Loucy (cell line): ENCODE measurements around the gene DCHS2.
A peak's percentile ranks its signal among the peaks of the same experiment; 100 is the strongest.

Experiments used
- H2AFZ ChIP-seq: fragments of 200-600 bp; sonication (generic); 2 replicates; pipeline ENCODE4 v1.6.0; 2016; ENCODE audit warnings: antibody characterized with exemption, mild to moderate bottlenecking, low read length, moderate library complexity
- H3F3A ChIP-seq: fragments of 200-600 bp; 2 replicates; pipeline ENCODE4 v1.6.0; 2016; ENCODE audit warnings: antibody characterized with exemption, low read depth, mild to moderate bottlenecking
- H3K27me3 ChIP-seq: fragments of 200-600 bp; sonication (generic); 2 replicates; pipeline ENCODE4 v1.6.1; 2014; ENCODE audit warnings: low read length, mild to moderate bottlenecking; ENCODE audit not compliant: insufficient read depth, poor library complexity, severe bottlenecking
- H3K36me3 ChIP-seq: fragments of 200-600 bp; sonication (generic); 2 replicates; pipeline ENCODE4 v1.6.1; 2016; ENCODE audit warnings: low read length; ENCODE audit not compliant: insufficient read depth
- H3K4me1 ChIP-seq: fragments of 200-600 bp; sonication (generic); 2 replicates; pipeline ENCODE4 v1.5.1; 2014; ENCODE audit warnings: low read length, mild to moderate bottlenecking; ENCODE audit not compliant: insufficient read depth, poor library complexity, severe bottlenecking
- H3K4me2 ChIP-seq: fragments of 200-600 bp; sonication (generic); 2 replicates; pipeline ENCODE4 v1.6.0; 2014; ENCODE audit warnings: antibody characterized with exemption, low read length, low read depth, mild to moderate bottlenecking; ENCODE audit not compliant: poor library complexity, severe bottlenecking
- H3K4me3 ChIP-seq: fragments of 200-600 bp; sonication (generic); 2 replicates; pipeline ENCODE4 v1.5.1; 2014; ENCODE audit warnings: low read length, mild to moderate bottlenecking, mixed read lengths; ENCODE audit not compliant: poor library complexity, severe bottlenecking
- H3K79me2 ChIP-seq: fragments of 200-600 bp; sonication (generic); 2 replicates; pipeline ENCODE4 v1.6.1; 2014; ENCODE audit warnings: low read length; ENCODE audit not compliant: insufficient read depth
- H3K9ac ChIP-seq: fragments of 200-600 bp; sonication (generic); 2 replicates; pipeline ENCODE4 v1.6.0; 2014; ENCODE audit warnings: mild to moderate bottlenecking, low read depth, low read length, moderate library complexity; ENCODE audit not compliant: poor library complexity, severe bottlenecking
- H3K9me2 ChIP-seq: fragments of 200-600 bp; sonication (generic); replicated peaks from 2 replicates; pipeline ENCODE4 v1.6.1; 2016; ENCODE audit warnings: low read depth, low read length, mixed read lengths
- H3K9me3 ChIP-seq: fragments of 200-600 bp; sonication (generic); 2 replicates; pipeline ENCODE4 v1.6.1; 2014; ENCODE audit warnings: mild to moderate bottlenecking, antibody characterized with exemption, low read length, low read depth; ENCODE audit not compliant: insufficient read depth
- H4K20me1 ChIP-seq: fragments of 200-600 bp; sonication (generic); 2 replicates; pipeline ENCODE4 v1.6.0; 2014; ENCODE audit warnings: antibody characterized with exemption, low read length, mild to moderate bottlenecking; ENCODE audit not compliant: insufficient read depth, poor library complexity, severe bottlenecking
- CTCF ChIP-seq: fragments of 200-600 bp; sonication (generic); conservative IDR thresholded peaks from 2 replicates; pipeline ENCODE4 v1.5.1; 2014; ENCODE audit warnings: mild to moderate bottlenecking, antibody characterized with exemption, low read length
- EZH2phosphoT487 ChIP-seq: fragments of 200-600 bp; IDR thresholded peaks from 2 replicates; pipeline ENCODE4 v1.6.1; 2018; ENCODE audit warnings: antibody characterized with exemption, mild to moderate bottlenecking, moderate library complexity, borderline replicate concordance

DCHS2 gene

GRCh38 chr4:154384012-154384411 is 107.6 kb downstream of the DCHS2 start:
- H3K36me3 ChIP-seq = no peaks in the 10 kb centered on the region
- H2AFZ ChIP-seq = no peak overlapping the region
- H3K27me3 ChIP-seq = no peaks in the 10 kb centered on the region
- no peaks in the 10 kb centered on the region for H4K20me1 ChIP-seq
- no peak overlapping the region for H3K4me3 ChIP-seq
- H3K79me2 ChIP-seq = no peaks in the 10 kb centered on the region
- no peak overlapping the region for H3K9ac ChIP-seq
- no peak overlapping the region for H3K4me2 ChIP-seq
- no peaks in the 10 kb centered on the region for H3K9me3 ChIP-seq
- TF ChIP-seq CTCF (no peak), EZH2phosphoT487 (no peak)
- H3K4me1 ChIP-seq = peaks cover 13% of the 10 kb centered on the region
- H3K9me2 ChIP-seq = no peaks in the 10 kb centered on the region
- no peaks in the 10 kb centered on the region for H3F3A ChIP-seq

GRCh38 chr4:154376486-154376885 is 115.1 kb downstream of the DCHS2 start:
- H3K79me2 ChIP-seq = no peaks in the 10 kb centered on the region
- no peaks in the 10 kb centered on the region for H3K9me3 ChIP-seq
- H2AFZ ChIP-seq = no peak overlapping the region
- H3K4me3 ChIP-seq = no peak overlapping the region
- H3K4me2 ChIP-seq = no peak overlapping the region
- no peak overlapping the region for H3K9ac ChIP-seq
- no peaks in the 10 kb centered on the region for H4K20me1 ChIP-seq
- no peaks in the 10 kb centered on the region for H3K36me3 ChIP-seq
- no peaks in the 10 kb centered on the region for H3K9me2 ChIP-seq
- peaks cover 23% of the 10 kb centered on the region for H3K4me1 ChIP-seq
- no peaks in the 10 kb centered on the region for H3K27me3 ChIP-seq
- H3F3A ChIP-seq = no peaks in the 10 kb centered on the region
- TF ChIP-seq EZH2phosphoT487 (no peak), CTCF (no peak)

GRCh38 chr4:154368060-154368459 is 123.5 kb downstream of the DCHS2 start:
- peak overlapping the region; percentile 75 for H2AFZ ChIP-seq
- H3K9ac ChIP-seq = peak overlapping the region; percentile 4
- H4K20me1 ChIP-seq = no peaks in the 10 kb centered on the region
- H3K79me2 ChIP-seq = no peaks in the 10 kb centered on the region
- no peaks in the 10 kb centered on the region for H3K27me3 ChIP-seq
- H3K4me1 ChIP-seq = peaks cover 37% of the 10 kb centered on the region
- H3K36me3 ChIP-seq = no peaks in the 10 kb centered on the region
- H3K4me3 ChIP-seq = no peak overlapping the region
- no peaks in the 10 kb centered on the region for H3K9me2 ChIP-seq
- TF ChIP-seq CTCF (no peak), EZH2phosphoT487 (no peak)
- no peaks in the 10 kb centered on the region for H3F3A ChIP-seq
- H3K4me2 ChIP-seq = peak overlapping the region; percentile 18
- no peaks in the 10 kb centered on the region for H3K9me3 ChIP-seq
